Posterior cingulate gyrus (tissue), 11 donors: ENCODE data around the gene PHF5A.

Source experiments
- DNase-seq, 10 donors: peaks; one replicate each; pipeline versions ENCODE4 v3.0.0 to v3.0.0-alpha.2; 2020 to 2021; ENCODE audit warnings: mixed read lengths in 3 of 10
- intact Hi-C: fragments of 100-400 bp; cut with DNase I; formaldehyde crosslinking; loops from one replicate; pipeline ENCODE4 v1.15.1; 2023

PHF5A gene

DNA sequence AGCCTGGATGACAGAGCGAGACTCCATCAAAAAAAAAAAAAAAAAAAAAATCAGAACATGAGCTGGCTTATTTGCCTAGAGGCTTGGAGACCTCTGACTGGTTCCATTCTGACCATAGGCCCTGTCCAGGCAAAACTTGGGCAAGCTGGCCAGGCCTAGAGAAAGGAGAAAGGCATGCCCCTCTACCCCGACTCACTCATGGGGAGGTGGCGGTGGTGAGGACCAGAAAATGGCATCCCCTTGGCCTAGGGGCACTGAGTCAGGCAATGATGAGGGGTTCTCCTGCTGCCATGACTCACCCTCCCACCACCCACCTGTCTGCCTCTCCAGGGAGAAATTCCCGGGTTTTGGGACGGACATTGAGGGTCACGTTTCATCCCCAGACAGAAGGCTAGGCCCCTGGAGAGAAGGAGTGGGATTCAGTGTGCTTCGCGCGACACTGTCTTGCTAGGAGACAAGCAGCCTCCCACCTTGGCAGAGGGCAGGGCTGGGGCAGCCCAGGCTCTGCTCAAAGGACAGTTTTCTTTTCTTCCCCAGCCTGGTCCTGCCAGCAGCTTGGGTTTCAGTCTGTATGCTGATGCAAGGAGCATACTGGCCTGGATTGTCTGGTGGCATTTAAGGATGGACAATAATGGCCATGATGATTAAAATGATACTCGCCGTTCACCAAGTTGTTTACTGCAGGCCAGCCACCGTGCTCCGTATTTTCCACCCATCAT lies 39.1 kb downstream of the PHF5A start:
- intact Hi-C loops: no loop called here

DNA sequence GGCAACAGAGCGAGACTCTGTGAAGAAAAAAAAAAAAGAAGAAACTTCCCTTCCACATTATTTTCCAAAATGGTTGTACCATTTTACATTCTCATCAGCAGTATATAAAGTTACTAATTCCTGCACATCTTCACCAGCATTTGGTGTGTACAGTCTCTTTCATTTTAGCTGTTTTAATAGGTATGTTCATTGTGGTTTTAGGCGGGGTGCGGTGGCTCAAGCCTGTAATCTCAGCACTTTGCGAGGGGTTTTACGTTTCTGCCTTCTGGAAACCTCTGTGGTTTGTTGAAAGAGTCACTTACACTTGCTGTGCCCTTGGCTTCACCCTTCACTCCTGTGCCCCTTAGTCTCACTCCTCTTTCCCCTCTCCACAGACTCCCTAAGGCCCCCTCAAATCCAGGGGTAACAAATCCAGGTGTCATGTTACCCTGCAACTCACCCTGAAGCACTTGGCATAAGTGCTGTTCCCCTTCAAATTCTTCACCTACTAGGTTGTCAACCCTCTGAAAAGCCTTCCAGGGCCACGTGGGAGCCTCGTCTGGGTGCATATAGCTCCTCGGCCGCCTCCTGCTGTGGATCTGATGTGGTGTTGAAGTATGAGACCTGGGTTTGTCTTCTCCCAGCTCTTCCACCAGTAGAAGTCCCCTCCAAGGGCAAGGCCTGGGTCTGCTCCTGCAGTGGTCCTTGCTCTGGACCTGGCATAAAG lies 42.7 kb downstream of the PHF5A start:
- DNase-seq: no peak
- intact Hi-C loops: no loop called here

More for the DNA sequence above, 39.1 kb downstream of the PHF5A start:
- no peak for DNase-seq

DNA sequence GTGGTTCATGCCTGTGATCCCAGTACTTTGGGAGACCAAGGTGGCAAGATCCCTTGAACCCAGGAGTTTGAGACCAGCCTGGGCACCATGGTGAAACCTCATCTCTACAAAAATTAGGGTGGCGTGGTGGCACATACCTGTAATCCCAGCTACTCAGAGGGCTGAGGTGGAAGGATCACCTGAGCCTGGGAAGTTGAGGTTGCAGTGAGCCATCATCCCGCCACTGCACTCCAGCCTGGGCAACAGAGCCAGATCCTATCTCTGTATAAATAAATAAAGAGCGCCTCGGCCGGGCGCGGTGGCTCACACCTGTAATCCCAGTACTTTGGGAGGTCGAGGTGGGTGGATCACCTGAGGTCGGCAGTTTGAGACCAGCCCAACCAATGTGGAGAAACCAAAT lies 49.8 kb downstream of the PHF5A start:
- intact Hi-C loops: no loop called here
- no peak for DNase-seq

DNA sequence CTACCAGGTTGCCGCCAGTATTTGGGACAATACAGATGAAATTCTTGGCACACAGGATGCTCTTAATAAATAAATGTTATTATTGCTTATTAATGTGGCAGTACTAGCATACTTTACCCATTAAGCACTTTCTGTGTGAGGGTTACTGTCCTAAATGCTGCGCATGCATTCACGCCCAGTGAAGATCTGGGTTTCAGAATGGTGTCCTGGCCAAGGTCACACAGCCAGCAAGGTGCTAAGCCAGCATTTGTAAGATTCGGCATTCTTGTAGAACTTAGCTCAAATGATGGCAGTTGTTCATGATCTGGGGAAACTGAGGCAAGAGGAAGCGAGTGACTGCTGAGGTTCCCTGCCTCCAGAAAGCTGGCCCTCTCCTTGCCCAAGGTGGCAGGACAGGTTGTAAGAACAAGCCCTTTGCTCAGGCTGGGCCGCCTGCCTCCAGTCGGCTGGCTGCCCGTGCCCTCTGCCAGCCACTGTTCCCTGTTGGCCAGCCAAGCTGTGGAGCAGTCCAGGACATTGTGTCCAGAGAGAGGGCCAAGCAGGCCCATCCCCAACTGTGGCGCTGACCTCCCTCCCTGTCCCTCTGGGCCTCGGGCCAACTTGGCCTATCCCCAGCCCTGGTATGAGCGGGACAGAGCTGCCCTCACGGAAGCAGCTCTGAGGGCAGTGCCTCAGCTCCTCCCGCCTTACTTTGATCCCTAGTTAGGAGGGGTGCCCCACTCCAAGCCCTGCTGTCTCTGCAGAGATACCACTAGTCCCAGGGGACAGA lies 50.7 kb downstream of the PHF5A start:
- intact Hi-C loops: no loop called here

DNA sequence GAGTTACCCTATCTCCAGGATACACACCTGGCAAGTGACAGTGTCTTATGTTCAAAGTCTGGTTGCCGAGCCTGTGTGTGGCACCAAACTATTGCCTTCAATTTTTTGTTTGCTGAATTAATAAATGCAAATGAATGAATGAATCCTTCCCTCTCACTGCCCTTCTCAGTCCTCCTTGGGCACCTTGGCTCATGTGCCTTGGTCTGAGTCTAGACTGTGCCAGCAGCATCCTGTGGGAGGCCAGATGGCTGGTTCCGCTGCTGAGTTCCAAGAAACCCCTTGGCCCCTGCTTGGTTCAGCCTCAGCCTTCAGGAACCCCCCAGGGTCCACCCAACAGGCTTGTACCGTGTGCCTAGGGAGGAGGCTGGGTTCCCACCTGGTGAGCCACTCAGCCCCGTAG lies 52.9 kb downstream of the PHF5A start:
- intact Hi-C loops: no loop called here
- DNase-seq: no peak

More for the DNA sequence above, 50.7 kb downstream of the PHF5A start:
- peak; percentile 93 to 99 (median 96) for DNase-seq

DNA sequence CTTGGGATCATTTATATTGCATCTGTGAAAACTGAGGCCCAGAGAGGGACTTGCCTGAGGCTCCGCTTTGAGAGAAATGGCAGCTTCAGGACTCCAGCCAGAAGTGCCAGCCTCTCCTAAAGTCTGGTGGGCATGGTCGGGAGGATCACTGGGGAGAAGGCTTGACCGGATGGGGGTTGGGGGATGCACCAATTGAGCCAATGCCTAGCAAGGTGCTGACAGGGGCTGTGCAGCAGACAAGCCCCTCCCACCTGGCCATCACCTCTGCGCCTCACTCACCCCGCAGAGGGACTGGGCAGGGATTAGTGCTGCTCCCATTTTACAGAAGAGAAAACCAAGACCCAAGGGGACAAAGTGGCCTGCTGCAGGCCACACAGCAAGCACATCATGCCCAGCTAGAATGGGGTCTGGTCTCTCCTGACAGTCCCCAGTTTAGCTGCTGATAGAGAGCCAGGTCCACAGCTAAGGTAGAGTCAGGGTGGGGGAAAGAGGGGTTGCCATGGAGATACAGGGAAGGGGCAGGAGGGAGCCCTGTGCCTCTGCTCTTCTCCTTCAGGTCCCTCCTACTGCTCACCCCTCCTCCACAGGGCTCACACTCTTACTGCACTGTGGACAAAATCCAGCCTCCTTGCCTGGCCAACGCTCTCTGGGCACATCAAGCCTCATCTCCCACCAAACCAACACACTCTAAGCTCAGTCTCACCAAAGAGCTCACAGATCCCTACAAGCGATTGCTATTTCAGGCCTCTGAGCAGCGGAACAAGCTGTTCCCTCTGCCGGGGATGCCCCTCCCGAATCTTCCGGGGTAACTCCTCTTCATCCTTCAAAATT lies 57.3 kb downstream of the PHF5A start:
- peak; percentile 33 to 94 (median 68) for DNase-seq
- intact Hi-C loops: no loop called here

DNA sequence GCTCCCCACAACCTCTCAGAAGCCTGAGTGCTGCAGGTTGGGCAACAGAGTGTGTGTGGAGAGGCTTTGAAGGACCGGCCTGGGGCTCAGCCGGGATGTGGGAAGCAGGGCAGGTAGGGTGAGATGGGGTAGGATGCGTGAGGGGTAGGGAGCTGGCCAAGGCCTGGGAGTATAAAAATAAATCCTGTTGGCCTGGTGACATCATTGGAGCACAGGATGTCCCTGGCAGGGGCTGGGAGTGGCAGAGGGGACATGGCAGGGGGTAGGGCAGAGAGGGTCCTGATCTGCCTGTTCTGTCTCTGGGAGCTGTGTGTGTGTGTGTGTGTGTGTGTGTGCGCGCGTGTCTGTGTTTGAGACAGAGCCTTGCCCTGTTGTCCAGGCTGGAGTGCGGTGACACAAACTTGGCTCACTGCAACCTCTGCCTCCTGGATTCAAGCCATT lies 58.2 kb downstream of the PHF5A start:
- no peak for DNase-seq
- intact Hi-C loops: no loop called here
